RWPE1 (cell line): Measurements from ENCODE around the gene EXOSC3.
A peak's percentile ranks its signal among the peaks of the same experiment; 100 is the strongest.
"Not testable (repeated sequence)": the region's sequence is repeated elsewhere in the genome, so short reads cannot be mapped to it uniquely, and the experiment has no call there.

Experiments
- CTCF ChIA-PET: fragments of 350-600 bp; sonication (Branson Sonifier 250); formaldehyde crosslinking; extraction: SDS; loops from one replicate; lab custom pipeline; 2021; lab: Yijun Ruan, JAX
- POLR2A ChIA-PET: fragments of 400-600 bp; formaldehyde crosslinking; extraction: SDS; loops from one replicate; lab custom pipeline; 2020; ENCODE audit warnings: antibody characterized with exemption; ENCODE audit not compliant: low non-redundant PET; lab: Yijun Ruan, JAX
- DNase-seq: peaks from one replicate; pipeline ENCODE4 v3.0.0; 2012; ENCODE audit warnings: low spot score
- H3K27ac ChIP-seq: fragments of 450-650 bp; 2 replicates; pipeline ENCODE4 v1.5.1; 2017
- TF ChIP-seq, protein P1 (sequence below): fragments of 450-650 bp; conservative IDR thresholded peaks from 2 replicates; pipeline ENCODE4 v1.5.1; 2017; ENCODE audit warnings: low read depth, mild to moderate bottlenecking

EXOSC3 gene

DNA sequence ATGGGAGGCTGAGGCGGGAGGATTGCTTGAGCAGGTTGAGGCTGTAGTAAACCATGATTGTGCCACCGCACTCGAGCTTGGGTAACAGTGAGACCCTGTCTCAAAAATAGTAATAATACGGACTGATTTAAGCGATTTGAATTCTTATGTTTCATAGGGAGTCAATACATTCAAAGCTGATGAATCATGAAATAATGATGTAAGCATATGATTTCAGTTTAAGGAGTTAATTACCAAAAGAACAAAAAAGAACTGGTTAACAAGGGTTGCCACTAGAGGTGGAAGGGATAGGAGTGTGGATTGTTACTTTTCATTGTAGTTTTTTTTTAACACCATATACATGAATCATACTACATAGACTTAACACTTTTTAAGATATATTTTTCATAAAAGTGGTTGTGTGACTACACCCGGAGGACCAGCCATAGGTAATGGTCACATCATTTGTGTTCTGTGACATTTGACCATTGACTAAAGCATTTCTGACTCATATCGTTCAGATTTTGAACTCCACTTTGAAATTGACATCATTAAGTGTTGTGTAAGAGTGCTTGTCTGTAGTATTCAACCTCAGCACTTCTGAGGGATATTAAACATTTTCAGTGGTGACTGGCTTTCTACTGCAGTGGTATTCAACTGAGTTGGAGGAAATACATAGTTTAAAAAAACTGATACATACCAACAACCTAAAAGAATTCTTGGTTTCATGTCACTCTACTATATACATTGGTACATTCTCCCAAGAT is 24.3 kb downstream of the EXOSC3 start:
- TF ChIP-seq, protein P1, sequence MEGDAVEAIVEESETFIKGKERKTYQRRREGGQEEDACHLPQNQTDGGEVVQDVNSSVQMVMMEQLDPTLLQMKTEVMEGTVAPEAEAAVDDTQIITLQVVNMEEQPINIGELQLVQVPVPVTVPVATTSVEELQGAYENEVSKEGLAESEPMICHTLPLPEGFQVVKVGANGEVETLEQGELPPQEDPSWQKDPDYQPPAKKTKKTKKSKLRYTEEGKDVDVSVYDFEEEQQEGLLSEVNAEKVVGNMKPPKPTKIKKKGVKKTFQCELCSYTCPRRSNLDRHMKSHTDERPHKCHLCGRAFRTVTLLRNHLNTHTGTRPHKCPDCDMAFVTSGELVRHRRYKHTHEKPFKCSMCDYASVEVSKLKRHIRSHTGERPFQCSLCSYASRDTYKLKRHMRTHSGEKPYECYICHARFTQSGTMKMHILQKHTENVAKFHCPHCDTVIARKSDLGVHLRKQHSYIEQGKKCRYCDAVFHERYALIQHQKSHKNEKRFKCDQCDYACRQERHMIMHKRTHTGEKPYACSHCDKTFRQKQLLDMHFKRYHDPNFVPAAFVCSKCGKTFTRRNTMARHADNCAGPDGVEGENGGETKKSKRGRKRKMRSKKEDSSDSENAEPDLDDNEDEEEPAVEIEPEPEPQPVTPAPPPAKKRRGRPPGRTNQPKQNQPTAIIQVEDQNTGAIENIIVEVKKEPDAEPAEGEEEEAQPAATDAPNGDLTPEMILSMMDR = no peak
- no peak overlapping the region for H3K27ac ChIP-seq
- CTCF ChIA-PET = no interaction called here
- POLR2A ChIA-PET = no interaction called here
- DNase-seq = peak; percentile 22

DNA sequence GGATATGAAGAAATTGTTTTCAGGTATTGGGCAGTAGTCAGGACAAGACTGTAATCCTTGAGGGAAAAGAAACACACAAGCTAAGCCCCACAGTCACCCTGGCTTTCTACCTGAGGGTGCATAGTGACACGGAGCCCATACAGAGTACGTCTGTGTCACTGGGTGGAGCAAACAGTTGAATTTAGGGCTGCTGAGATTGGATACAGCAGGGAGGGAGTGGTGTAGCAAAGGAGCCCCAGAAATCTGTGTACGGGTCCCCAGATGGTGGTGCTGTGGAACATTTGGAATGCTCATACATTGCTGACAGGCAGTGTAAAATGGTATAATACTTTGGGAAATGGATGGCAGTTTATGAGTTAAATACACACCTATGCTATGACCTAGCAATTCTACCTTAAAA is 26.1 kb downstream of the EXOSC3 start:
- no peak overlapping the region for H3K27ac ChIP-seq
- ChIA-PET POLR2A (no interaction called here), CTCF (no interaction called here)
- TF ChIP-seq, protein P1 = no peak
- DNase-seq = no peak

DNA sequence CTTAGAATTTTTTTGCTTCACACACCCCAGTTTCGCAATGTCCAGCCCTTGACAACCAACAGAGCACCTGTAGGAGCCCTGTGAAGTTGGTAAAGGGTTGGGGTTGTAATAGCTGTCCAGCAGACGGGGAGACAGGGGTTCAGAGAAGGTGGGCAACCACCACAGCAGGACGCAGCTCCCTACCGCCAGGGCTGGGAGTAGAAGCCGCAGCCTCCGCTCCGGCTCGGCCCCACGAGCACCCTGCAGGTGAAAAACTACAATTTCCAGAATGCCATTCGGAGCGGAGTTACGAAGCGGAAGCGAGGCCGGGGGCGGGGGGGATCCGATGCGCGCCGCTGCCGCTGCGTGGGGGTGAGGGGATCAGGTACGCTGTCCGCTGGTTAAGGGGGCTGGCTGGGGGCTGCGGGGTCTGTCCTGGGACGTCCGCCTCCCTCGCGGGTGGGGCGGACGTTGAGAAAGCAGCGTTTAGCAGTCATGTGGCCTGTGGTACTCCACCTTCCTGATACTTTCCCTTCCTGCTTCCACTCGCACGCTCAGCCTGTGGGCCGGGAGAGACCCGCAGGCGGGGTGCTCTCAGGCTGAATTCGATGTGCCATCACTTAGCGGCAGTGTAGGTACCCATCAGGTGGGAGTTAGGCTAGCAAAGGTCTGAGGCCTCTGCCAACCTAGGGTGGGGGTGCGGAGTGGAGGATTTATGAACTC is 31.2 kb downstream of the EXOSC3 start, which contains the start of gene TRMT10B:
Gene TRMT10B (plus strand): TSS at position 317 of the 702 bp plus-strand sequence. CDS start 8,127 bp downstream, outside the sequence.
- ChIA-PET CTCF (no interaction called here), POLR2A (no interaction called here)
- peak within 1 kb of the TSS; percentile 75 for H3K27ac ChIP-seq
- peak; percentile 81 for DNase-seq
- TF ChIP-seq, protein P1 = no peak

DNA sequence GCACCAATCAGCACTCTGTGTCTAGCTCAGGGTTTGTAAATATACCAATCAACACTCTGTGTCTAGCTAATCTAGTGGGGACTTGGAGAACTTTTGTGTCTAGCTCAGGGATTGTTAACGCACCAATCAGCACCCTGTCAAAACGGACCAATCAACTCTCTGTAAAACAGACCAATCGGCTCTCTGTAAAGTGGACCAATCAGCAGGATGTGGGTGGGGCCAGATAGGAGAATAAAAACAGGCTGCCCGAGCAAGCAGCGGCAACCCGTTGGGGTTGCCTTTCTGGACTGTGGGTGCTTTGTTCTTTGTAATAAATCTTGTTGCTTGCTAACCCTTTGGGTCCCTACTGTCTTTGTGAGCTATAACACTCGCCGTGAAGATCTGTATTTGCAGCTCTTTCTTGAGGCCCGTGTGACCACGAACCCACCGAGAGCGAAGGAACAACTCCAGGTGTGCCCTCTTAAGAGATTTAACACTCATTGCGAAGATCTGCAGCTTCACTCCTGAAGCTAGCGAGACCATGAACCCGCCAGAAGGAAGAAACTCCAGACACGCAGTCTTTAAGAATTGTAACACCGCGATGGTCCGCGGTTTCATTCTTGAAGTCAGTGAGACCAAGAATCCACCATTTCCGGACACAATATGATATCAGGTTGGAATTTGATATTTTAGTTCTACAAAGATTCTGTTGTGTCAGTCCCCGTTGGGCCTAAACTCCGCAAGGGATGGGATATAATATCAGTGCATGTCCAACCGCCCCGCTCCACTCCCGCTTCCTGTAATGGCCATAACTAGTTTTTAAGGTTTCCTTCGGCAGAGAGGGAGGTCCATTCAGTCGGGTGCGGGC is 32.0 kb downstream of the EXOSC3 start:
- TF ChIP-seq, protein P1 = no peak
- peak overlapping the region; percentile 75 for H3K27ac ChIP-seq
- ChIA-PET CTCF (no interaction called here), POLR2A (no interaction called here)
- no peak for DNase-seq

DNA sequence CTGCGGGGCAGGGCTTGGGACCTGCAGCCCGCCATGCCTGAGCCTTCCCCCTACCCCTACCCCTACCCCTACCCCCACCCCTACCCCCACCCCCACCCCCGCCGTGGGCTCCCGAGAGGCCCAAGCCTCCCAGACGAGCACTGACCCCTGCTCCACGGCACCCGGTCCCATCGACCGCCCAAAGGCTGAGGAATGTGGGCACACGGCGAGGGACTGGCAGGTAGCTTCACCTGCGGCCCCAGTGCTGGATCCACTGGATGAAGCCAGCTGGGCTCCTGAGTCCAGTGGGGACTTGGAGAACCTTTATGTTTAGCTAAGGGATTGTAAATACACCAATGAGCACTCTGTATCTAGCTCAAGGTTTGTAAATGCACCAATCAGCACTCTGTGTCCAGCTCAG is 32.8 kb downstream of the EXOSC3 start:
- POLR2A ChIA-PET, DNase-seq, H3K27ac ChIP-seq, CTCF ChIA-PET: not testable (repeated sequence)

DNA sequence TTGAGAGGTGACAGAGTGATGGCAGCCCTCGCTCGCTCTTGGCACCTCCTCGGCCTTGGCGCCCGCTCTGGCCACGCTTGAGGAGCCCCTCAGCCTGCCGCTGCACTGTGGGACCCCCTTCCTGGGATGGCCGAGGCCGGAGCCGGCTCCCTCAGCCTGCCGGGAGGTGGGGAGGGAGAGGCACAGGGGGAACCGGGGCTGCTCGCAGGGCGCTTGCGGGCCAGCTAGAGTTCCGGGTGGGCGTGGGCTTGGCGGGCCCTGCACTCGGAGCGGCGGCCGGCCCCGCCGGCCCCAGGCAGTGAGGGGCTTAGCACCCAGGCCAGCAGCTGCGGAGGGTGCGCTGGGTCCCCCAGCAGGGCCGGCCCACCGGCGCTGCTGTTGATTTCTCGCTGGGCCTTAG is 33.2 kb downstream of the EXOSC3 start:
- DNase-seq, H3K27ac ChIP-seq, POLR2A ChIA-PET: not testable (repeated sequence)
- CTCF ChIA-PET = interaction anchor here (0.6 kb wide), 1 partner anchor 350 kb away, joined by 3 read pairs; no protein-coding TSS in a partner anchor

DNA sequence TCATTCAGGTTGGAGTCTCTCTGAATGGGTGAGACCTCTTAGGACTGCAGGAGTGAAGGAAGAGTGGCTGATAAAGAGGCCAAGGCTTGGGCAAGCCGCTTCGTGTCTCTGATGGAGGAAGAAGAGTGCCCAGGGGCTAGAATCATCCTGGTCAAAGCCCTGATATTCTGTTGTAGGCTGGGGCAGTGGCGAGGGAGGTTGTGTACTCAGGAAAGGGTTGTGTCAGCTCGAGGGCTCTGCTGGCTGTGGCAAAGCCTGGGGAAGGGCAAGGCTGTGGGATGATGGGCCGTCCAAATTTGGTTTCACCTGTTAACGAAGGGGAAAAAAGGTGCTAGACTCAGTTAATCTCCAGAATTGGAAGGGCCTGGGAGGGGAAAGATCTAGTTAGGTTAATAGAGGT is 33.7 kb downstream of the EXOSC3 start:
- ChIA-PET POLR2A (no interaction called here), CTCF (interaction anchor here (0.6 kb wide), 2 partner anchors 18 to 349 kb away, joined by 3 to 4 read pairs; no protein-coding TSS in a partner anchor)
- DNase-seq = no peak
- no peak overlapping the region for H3K27ac ChIP-seq
- TF ChIP-seq, protein P1 = no peak
